ENCODE results near the gene MAD1L1.

MAD1L1 gene

GRCh38 chr7:2052657-2053048 lies 180.1 kb downstream of the MAD1L1 start:
- DNase-seq (ENCODE audit: low read depth) = no peak
- in situ Hi-C loops (cut with HindIII; ENCODE audit: low sequenced_read_pairs) = no loop called here
- H3K4me3 ChIP-seq (ENCODE audit: low read depth, low read length) = no peak overlapping the region
- no peak for TF ChIP-seq CTCF (IDR thresholded peaks at IDR 0.05; ENCODE audit: low read depth, low read length, missing control alignments)

- DNase-seq (ENCODE audit: low read depth) = no peak
- no peak overlapping the region for H3K4me3 ChIP-seq (ENCODE audit: low read depth, low read length)
- TF ChIP-seq CTCF (IDR thresholded peaks at IDR 0.05; ENCODE audit: low read depth, low read length, missing control alignments) = no peak
- in situ Hi-C loops (cut with HindIII; ENCODE audit: low sequenced_read_pairs) = no loop called here
Measured at GRCh38 chr7:2051707-2052656, 180.8 kb downstream of the MAD1L1 start.

- TF ChIP-seq CTCF (IDR thresholded peaks at IDR 0.05; ENCODE audit: low read depth, low read length, missing control alignments) = no peak
- DNase-seq (ENCODE audit: low read depth) = no peak
- in situ Hi-C loops (cut with HindIII; ENCODE audit: low sequenced_read_pairs) = no loop called here
- H3K4me3 ChIP-seq (ENCODE audit: low read depth, low read length) = no peak overlapping the region
Measured at GRCh38 chr7:2050511-2050866, 182.3 kb downstream of the MAD1L1 start.

GRCh38 chr7:2049782-2050510 lies 182.8 kb downstream of the MAD1L1 start:
- no peak for DNase-seq (ENCODE audit: low read depth)
- in situ Hi-C loops (cut with HindIII; ENCODE audit: low sequenced_read_pairs) = no loop called here
- no peak overlapping the region for H3K4me3 ChIP-seq (ENCODE audit: low read depth, low read length)
- TF ChIP-seq CTCF (IDR thresholded peaks at IDR 0.05; ENCODE audit: low read depth, low read length, missing control alignments) = no peak

- no peak for DNase-seq (ENCODE audit: low read depth)
- in situ Hi-C loops (cut with HindIII; ENCODE audit: low sequenced_read_pairs) = no loop called here
- no peak for TF ChIP-seq CTCF (IDR thresholded peaks at IDR 0.05; ENCODE audit: low read depth, low read length, missing control alignments)
Measured at GRCh38 chr7:2049111-2049781, 183.5 kb downstream of the MAD1L1 start.

GRCh38 chr7:2048531-2048930 lies 184.2 kb downstream of the MAD1L1 start:
- TF ChIP-seq CTCF (IDR thresholded peaks at IDR 0.05; ENCODE audit: low read depth, low read length, missing control alignments) = no peak
- no peak for DNase-seq (ENCODE audit: low read depth)
- H3K4me3 ChIP-seq (ENCODE audit: low read depth, low read length) = no peak overlapping the region
- in situ Hi-C loops (cut with HindIII; ENCODE audit: low sequenced_read_pairs) = no loop called here

More at GRCh38 chr7:2049111-2049781, 183.5 kb downstream of the MAD1L1 start:
- no peak overlapping the region for H3K4me3 ChIP-seq (ENCODE audit: low read depth, low read length)

Measured in astrocyte of the cerebellum (primary cell).